Measurements from ENCODE around the gene CSMD2. TPM values are rescaled to one million over a fixed set of nuclear protein-coding genes. Genes with fewer than 3 reads are reported as not detected.

CSMD2 gene
- total and polyA plus RNA-seq, 2 donors (not counting 1 experiment from before 2014, with no cell fraction given), result 2.2 to 7.6 TPM

GRCh38 chr1:33979341-33979740 lies 185.7 kb downstream of the CSMD2 start:
- H3K4me3 ChIP-seq (replicated peaks in 1 of 4; ENCODE audit: control extremely low read depth in 1 of 4, insufficient read depth in 1 of 4, low read depth in 3 of 4, low read length in 4 of 4), result no peak overlapping the region
- no peaks in the 10 kb centered on the region for H4K20me1 ChIP-seq (ENCODE audit: control insufficient read depth, extremely low read depth, insufficient read depth, low read length)
- no peak overlapping the region for H3K27ac ChIP-seq (ENCODE audit: insufficient read depth, low read length)
- no peaks in the 10 kb centered on the region for H3K9me3 ChIP-seq (ENCODE audit: control insufficient read depth, insufficient read depth, low read depth, low read length)
- no peak for DNase-seq (ENCODE audit: low read depth in 2 of 2)
- TF ChIP-seq EZH2 (IDR thresholded peaks at IDR 0.05; ENCODE audit: low read length, missing control alignments) (no peak), CTCF (conservative IDR thresholded peaks at IDR 0.05 in 1 of 2, IDR thresholded peaks at IDR 0.05 in 1 of 2; ENCODE audit: low read depth in 1 of 2, low read length in 2 of 2) (no peak)
- no peaks in the 10 kb centered on the region for H3K79me2 ChIP-seq (ENCODE audit: control insufficient read depth, insufficient read depth, low read length)
- no peak overlapping the region for H2AFZ ChIP-seq (ENCODE audit: low read length)
- no peaks in the 10 kb centered on the region for H3K4me1 ChIP-seq (ENCODE audit: control insufficient read depth, extremely low read depth, insufficient read depth, low read length)
- H3K9ac ChIP-seq (ENCODE audit: insufficient read depth, low read length), result no peak overlapping the region
- no peaks in the 10 kb centered on the region for H3K36me3 ChIP-seq (ENCODE audit: control insufficient read depth, insufficient read depth, low read length)
- H3K4me2 ChIP-seq (ENCODE audit: extremely low read depth, insufficient read depth, low read length), result no peak overlapping the region
- H3K27me3 ChIP-seq (ENCODE audit: control insufficient read depth, insufficient read depth, low read length), result no peaks in the 10 kb centered on the region

- H4K20me1 ChIP-seq (ENCODE audit: control insufficient read depth, extremely low read depth, insufficient read depth, low read length), result no peaks in the 10 kb centered on the region
- no peak overlapping the region for H3K27ac ChIP-seq (ENCODE audit: insufficient read depth, low read length)
- H2AFZ ChIP-seq (ENCODE audit: low read length), result no peak overlapping the region
- H3K4me3 ChIP-seq (replicated peaks in 1 of 4; ENCODE audit: control extremely low read depth in 1 of 4, insufficient read depth in 1 of 4, low read depth in 3 of 4, low read length in 4 of 4), result no peak overlapping the region
- H3K4me2 ChIP-seq (ENCODE audit: extremely low read depth, insufficient read depth, low read length), result no peak overlapping the region
- no peaks in the 10 kb centered on the region for H3K9me3 ChIP-seq (ENCODE audit: control insufficient read depth, insufficient read depth, low read depth, low read length)
- H3K4me1 ChIP-seq (ENCODE audit: control insufficient read depth, extremely low read depth, insufficient read depth, low read length), result peaks cover 13% of the 10 kb centered on the region
- H3K9ac ChIP-seq (ENCODE audit: insufficient read depth, low read length), result no peak overlapping the region
- no peak for TF ChIP-seq CTCF (conservative IDR thresholded peaks at IDR 0.05 in 1 of 2, IDR thresholded peaks at IDR 0.05 in 1 of 2; ENCODE audit: low read depth in 1 of 2, low read length in 2 of 2)
- no peak for TF ChIP-seq EZH2 (IDR thresholded peaks at IDR 0.05; ENCODE audit: low read length, missing control alignments)
- no peaks in the 10 kb centered on the region for H3K27me3 ChIP-seq (ENCODE audit: control insufficient read depth, insufficient read depth, low read length)
- no peak for DNase-seq (ENCODE audit: low read depth in 2 of 2)
- H3K36me3 ChIP-seq (ENCODE audit: control insufficient read depth, insufficient read depth, low read length), result no peaks in the 10 kb centered on the region
- no peaks in the 10 kb centered on the region for H3K79me2 ChIP-seq (ENCODE audit: control insufficient read depth, insufficient read depth, low read length)
These were observed 189.1 kb downstream of the CSMD2 start for GRCh38 chr1:33975961-33976360.

- H3K36me3 ChIP-seq (ENCODE audit: control insufficient read depth, insufficient read depth, low read length), result no peaks in the 10 kb centered on the region
- DNase-seq (ENCODE audit: low read depth in 2 of 2), result no peak
- H3K4me3 ChIP-seq (replicated peaks in 1 of 4; ENCODE audit: control extremely low read depth in 1 of 4, insufficient read depth in 1 of 4, low read depth in 3 of 4, low read length in 4 of 4), result no peak overlapping the region
- H3K4me2 ChIP-seq (ENCODE audit: extremely low read depth, insufficient read depth, low read length), result no peak overlapping the region
- no peaks in the 10 kb centered on the region for H3K27me3 ChIP-seq (ENCODE audit: control insufficient read depth, insufficient read depth, low read length)
- H3K9ac ChIP-seq (ENCODE audit: insufficient read depth, low read length), result no peak overlapping the region
- no peak overlapping the region for H3K27ac ChIP-seq (ENCODE audit: insufficient read depth, low read length)
- TF ChIP-seq CTCF (conservative IDR thresholded peaks at IDR 0.05 in 1 of 2, IDR thresholded peaks at IDR 0.05 in 1 of 2; ENCODE audit: low read depth in 1 of 2, low read length in 2 of 2) (no peak), EZH2 (IDR thresholded peaks at IDR 0.05; ENCODE audit: low read length, missing control alignments) (no peak)
- peaks cover 13% of the 10 kb centered on the region for H3K4me1 ChIP-seq (ENCODE audit: control insufficient read depth, extremely low read depth, insufficient read depth, low read length)
- no peaks in the 10 kb centered on the region for H3K79me2 ChIP-seq (ENCODE audit: control insufficient read depth, insufficient read depth, low read length)
- no peak overlapping the region for H2AFZ ChIP-seq (ENCODE audit: low read length)
- no peaks in the 10 kb centered on the region for H3K9me3 ChIP-seq (ENCODE audit: control insufficient read depth, insufficient read depth, low read depth, low read length)
- no peaks in the 10 kb centered on the region for H4K20me1 ChIP-seq (ENCODE audit: control insufficient read depth, extremely low read depth, insufficient read depth, low read length)
These were observed 191.1 kb downstream of the CSMD2 start for GRCh38 chr1:33973799-33974545.
